Measurements from ENCODE around the gene SELENOM.

GRCh38 chr22:31127181-31127772, 19.9 kb upstream of the SELENOM start:
- TF ChIP-seq EZH2 (IDR thresholded peaks at IDR 0.05) (no peak), POLR2AphosphoS5 (IDR thresholded peaks at IDR 0.05; ENCODE audit: borderline replicate concordance, low read depth, low read length) (no peak)
